A549 treated with DMSO at 1 μM for 4 hours (cell line): ENCODE results near the gene HOXD8. TPM values are rescaled to one million over a fixed set of nuclear protein-coding genes. Genes with fewer than 3 reads are reported as not detected.

ENCODE experiments used
- total RNA-seq: library from RNA; stranded (reverse); fragments of 200-300 nt; extraction: Qiagen RNA extraction; gene quantifications from 5 replicates; pipeline ENCODE4 v1.2.3, GENCODE V29; 2022; ENCODE audit warnings: low read depth

Gene HOXD8
- 4.8 to 5.9 TPM (median 5.5 TPM) in 5 replicates for total RNA-seq

GRCh38 chr2:176128982-176129796 is at the start of gene HOXD8:
HOXD8 (plus strand) TSS chr2:176129705; CDS start chr2:176130367, 662 bp downstream.

GRCh38 chr2:176083796-176084261 is 45.7 kb upstream of the HOXD8 start, which contains the start of gene EVX2:
EVX2 (minus strand) TSS chr2:176083962; CDS start chr2:176083776, 186 bp downstream.

GRCh38 chr2:176092270-176093144 is 37.0 kb upstream of the HOXD8 start, which contains the start of gene HOXD13:
HOXD13 (plus strand) TSS chr2:176092721; CDS start chr2:176092891, 170 bp downstream.

GRCh38 chr2:176099728-176100546 is 29.6 kb upstream of the HOXD8 start, which contains the start of gene HOXD12:
HOXD12 (plus strand) TSS chr2:176099795; CDS start chr2:176099802, 7 bp downstream.

GRCh38 chr2:176106581-176107539 is 22.6 kb upstream of the HOXD8 start, which contains the start of gene HOXD11:
HOXD11 (plus strand) TSS chr2:176107280; CDS start chr2:176107356, 76 bp downstream.

GRCh38 chr2:176115883-176116813 is 13.4 kb upstream of the HOXD8 start, which contains the start of gene HOXD10:
HOXD10 (plus strand) TSS chr2:176116778; CDS start chr2:176116834, 56 bp downstream.

GRCh38 chr2:176122683-176123410 is 6.7 kb upstream of the HOXD8 start, which contains the start of gene HOXD9:
HOXD9 (plus strand) TSS chr2:176122719; CDS start chr2:176122769, 50 bp downstream.

GRCh38 chr2:176151442-176152287 is 22.2 kb downstream of the HOXD8 start, which contains the start of gene HOXD4:
HOXD4 (plus strand) TSS chr2:176151550; CDS start chr2:176151634, 84 bp downstream.

GRCh38 chr2:176156807-176157498 is 27.4 kb downstream of the HOXD8 start, which contains the start of gene HOXD3:
HOXD3 (plus strand) TSS chr2:176157307; CDS start chr2:176169115, 11,808 bp downstream.

Other genes with a start within 250 kb of the HOXD8 start
- 11.9 to 16.6 TPM (median 15.6 TPM) in 5 replicates for gene LNPK, start 127.4 kb upstream of the HOXD8 start, total RNA-seq
- gene EVX2, start 45.7 kb upstream of the HOXD8 start, total RNA-seq = not detected in 5 replicates
- gene HOXD13, start 37.0 kb upstream of the HOXD8 start, total RNA-seq = 0.22 to 0.32 TPM (median 0.24 TPM) in 5 replicates
- gene HOXD12, start 29.9 kb upstream of the HOXD8 start, total RNA-seq = not detected in 5 replicates
- gene HOXD11, start 22.4 kb upstream of the HOXD8 start, total RNA-seq = 6.6 to 9.7 TPM (median 8.2 TPM) in 5 replicates
- 5.7 to 8.5 TPM (median 7.4 TPM) in 5 replicates for gene HOXD10, start 12.9 kb upstream of the HOXD8 start, total RNA-seq
- gene HOXD9, start 7.0 kb upstream of the HOXD8 start, total RNA-seq = 0.99 to 2.1 TPM (median 1.3 TPM) in 5 replicates
- gene HOXD4, start 21.8 kb downstream of the HOXD8 start, total RNA-seq = 0.22 to 0.55 TPM (median 0.36 TPM) in 5 replicates
- gene HOXD3, start 27.6 kb downstream of the HOXD8 start, total RNA-seq = 0.15 to 0.18 TPM (median 0.16 TPM) in 4 of 5 replicates, not detected in the other
- gene HOXD1, start 59.0 kb downstream of the HOXD8 start, total RNA-seq = 0.12 to 0.28 TPM (median 0.26 TPM) in 5 replicates
- 43.0 to 45.9 TPM (median 45.1 TPM) in 5 replicates for gene MTX2, start 139.7 kb downstream of the HOXD8 start, total RNA-seq